HG03039 (cell line): ENCODE measurements around the gene SLC23A1.
A peak's percentile ranks its signal among the peaks of the same experiment; 100 is the strongest.
"Not testable (repeated sequence)": the region's sequence is repeated elsewhere in the genome, so short reads cannot be mapped to it uniquely, and the experiment has no call there.

Source experiments
- ATAC-seq: cut with Tn5 transposase; IDR thresholded peaks from one replicate; pipeline ENCODE4 v1.9.1; 2021; ENCODE audit warnings: mild to moderate bottlenecking, moderate library complexity; ENCODE audit not compliant: unreplicated experiment

SLC23A1 gene

DNA sequence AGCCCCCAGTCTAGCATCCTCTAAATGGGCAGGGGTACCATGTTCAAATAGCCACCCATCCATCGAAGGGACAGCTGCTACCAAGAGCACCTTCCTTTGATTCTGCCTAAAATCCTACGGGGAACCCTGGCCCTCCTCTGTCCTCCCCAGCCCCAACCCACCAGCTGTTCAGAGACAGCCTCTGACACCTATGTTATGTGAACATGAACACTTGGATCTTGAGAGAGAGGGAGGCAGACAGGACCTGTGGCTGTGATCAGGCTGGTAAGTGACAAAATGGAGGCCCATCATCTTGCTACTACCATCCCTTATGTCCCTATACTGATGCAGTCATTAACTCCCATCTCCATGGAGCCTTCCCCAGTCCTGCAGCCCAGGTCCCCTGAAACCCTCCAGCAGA is 8.2 kb downstream of the SLC23A1 start:
- no peak for ATAC-seq

GRCh38 chr5:139371482-139372435 is 11.3 kb downstream of the SLC23A1 start:
- no peak for ATAC-seq

DNA sequence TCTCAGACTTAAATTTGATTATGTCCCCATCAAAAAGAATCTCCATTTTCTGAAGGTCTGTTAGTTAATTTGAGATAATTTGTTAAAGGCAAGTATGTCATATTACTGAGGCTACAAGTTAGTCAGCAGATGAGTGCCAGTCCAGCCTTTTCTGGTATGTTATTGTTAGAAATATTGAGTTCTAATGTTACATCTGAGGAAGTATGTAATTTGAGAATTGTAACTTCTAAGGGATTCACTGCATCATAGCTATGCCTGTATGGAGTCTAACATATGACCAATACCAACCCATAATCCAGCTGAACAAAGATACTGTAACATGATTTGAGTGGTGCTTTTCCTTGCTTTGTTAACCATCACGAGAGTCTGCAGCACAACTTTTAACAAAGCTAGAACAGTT is 13.9 kb downstream of the SLC23A1 start:
- no peak for ATAC-seq

- ATAC-seq, result no peak
Measured at GRCh38 chr5:139368613-139369012, 14.5 kb downstream of the SLC23A1 start.

GRCh38 chr5:139364466-139364865 is 18.6 kb downstream of the SLC23A1 start:
- no peak for ATAC-seq

DNA sequence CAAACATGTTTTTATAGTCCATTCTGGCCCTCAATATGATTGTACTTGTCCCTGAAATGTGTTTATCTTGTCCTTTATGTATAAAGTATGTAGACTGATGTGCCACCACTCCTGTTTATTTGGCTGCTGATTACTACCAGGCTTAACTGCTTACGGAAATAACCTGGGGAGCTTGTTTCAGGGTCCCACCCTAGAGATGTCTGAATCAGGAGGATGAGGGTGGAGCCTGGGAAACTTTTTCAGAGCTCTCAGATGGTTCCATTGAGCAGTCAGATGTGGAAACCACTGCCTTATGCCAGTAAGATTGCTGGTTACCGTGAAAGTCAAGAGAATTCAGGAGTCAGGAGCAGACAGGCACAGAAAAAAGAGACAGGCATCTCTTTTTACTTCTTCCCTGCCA is 19.2 kb downstream of the SLC23A1 start:
- ATAC-seq, result no peak

- ATAC-seq, result no peak
Measured at GRCh38 chr5:139361835-139362429, 21.2 kb downstream of the SLC23A1 start.

DNA sequence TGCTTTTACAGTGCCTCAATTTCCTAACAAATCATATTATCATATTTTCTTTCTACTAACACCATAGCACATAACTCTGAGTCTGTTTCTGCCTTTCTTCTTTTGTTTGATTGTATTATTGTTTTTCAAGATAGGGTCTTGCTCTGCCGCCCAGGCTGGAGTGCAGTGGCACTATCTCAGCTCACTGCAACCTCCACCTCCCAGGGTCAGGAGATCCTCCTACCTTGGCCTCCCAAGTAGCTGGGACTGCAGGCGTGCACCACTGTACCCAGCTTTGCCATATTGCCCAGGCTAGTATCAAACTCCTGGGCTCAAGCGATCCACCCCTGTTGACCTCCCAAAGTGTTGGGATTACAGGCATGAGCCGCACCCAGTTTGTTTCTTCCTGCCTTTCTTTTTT is 22.7 kb downstream of the SLC23A1 start:
- no peak for ATAC-seq

DNA sequence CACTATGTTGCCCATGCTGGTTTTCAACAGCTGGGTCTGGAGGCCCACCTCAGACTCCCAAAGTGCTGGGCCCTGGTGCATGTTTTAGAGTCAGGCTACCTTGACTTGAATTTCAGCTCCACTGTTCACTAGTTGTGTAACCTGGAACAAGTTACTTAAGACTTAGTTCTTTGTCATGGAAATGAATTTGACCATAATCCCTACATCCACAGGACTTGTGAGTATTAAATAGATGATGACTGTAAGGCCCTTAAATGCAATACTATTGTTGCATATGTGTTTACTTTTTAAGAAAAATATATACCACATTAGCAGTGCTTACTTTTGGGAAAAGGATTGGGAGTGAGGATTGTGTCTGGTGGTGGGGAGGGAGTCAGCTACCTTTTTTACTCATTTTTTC is 25.0 kb downstream of the SLC23A1 start:
- no peak for ATAC-seq

- not testable (repeated sequence) for ATAC-seq
Measured at GRCh38 chr5:139355900-139356299, 27.2 kb downstream of the SLC23A1 start.

GRCh38 chr5:139354186-139354585 is 28.9 kb downstream of the SLC23A1 start:
- no peak for ATAC-seq

DNA sequence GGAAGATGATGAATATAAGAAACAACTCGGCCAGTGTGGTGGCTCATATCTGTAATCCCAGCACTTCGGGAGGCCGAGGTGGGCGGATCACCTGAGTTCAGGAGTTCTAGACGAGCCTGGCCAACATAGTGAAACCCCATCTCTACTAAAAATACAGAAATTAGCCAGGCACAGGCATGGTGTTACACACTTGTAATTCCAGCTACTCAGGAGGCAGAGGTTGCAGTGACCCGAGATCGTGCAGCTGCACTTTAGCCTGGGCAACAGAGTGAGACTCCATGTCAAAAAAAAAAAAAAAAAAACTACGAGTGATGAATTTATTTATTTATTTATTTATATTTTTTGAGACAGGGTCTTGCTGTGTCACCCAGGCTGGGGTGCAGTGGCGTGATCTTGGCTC is 35.2 kb downstream of the SLC23A1 start:
- not testable (repeated sequence) for ATAC-seq

GRCh38 chr5:139345442-139345841 is 37.7 kb downstream of the SLC23A1 start:
- ATAC-seq, result not testable (repeated sequence)

GRCh38 chr5:139344177-139344576 is 38.9 kb downstream of the SLC23A1 start:
- no peak for ATAC-seq

GRCh38 chr5:139343476-139343875 is 39.6 kb downstream of the SLC23A1 start:
- ATAC-seq, result no peak

DNA sequence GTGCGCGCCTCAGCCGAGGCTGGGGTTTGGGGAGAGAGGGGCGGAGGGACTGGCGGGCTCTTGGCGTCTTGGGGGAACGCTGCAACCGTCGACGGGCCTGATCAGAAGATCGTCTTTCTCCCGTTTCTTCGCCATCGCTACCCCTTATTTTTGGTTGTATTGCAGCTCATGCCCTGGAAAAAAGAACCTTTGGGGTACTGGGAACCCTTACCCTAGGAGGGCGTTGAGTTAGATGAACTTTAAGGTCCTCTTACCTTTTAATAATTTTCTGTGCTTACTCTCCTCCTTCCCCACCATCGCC is 40.7 kb downstream of the SLC23A1 start:
- peak; percentile 37 for ATAC-seq

DNA sequence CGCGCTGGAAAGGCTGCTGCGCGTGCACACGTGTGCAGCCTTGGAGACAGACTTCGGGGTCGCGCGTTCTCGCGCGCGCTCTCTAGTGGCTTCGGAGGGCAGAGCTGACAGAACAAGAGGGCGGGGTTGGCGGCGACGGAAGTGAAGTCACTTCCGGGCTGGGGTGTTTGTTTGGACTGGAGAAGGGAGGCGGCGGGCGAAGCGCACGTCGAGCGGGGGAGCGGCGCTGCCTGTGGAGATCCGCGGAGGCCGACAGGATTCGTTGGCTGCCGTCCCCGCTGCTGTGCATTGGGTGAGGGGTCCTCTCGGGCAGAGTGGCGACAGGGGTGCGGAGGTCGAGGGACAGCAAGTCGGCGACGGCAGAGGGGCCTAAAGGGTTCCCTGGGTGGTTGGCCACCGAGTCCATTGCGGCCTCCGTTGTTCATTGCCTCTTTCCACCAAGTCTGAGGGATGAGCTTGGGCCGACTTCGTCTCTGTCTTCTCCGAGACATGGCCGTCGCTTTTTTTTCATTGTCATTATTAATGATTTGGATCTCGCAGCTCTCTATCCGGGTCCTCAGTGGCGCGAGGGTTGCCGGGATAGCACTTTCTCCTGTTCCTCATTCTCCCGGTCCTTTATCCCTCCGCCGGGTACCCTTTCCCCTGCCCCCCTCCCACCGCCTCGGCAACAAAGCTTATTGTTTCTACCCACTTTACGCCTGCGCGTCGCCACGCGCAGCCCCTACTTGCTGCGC is 41.2 kb downstream of the SLC23A1 start, which contains the start of gene PAIP2:
Gene PAIP2 (plus strand): TSS at position 166 of the 734 bp plus-strand sequence. CDS start 21,931 bp downstream, outside the sequence.
- ATAC-seq, result peak; percentile 87

- ATAC-seq, result no peak
Measured at GRCh38 chr5:139341187-139341688, 41.9 kb downstream of the SLC23A1 start.

- ATAC-seq, result no peak
Measured at GRCh38 chr5:139340051-139340450, 43.0 kb downstream of the SLC23A1 start.

GRCh38 chr5:139335811-139336210 is 47.3 kb downstream of the SLC23A1 start:
- ATAC-seq, result no peak
